BE2C (cell line): Measurements from ENCODE around the gene CLVS2.

Experiments used
- DNase-seq: peaks from one replicate; pipeline ENCODE4 v3.0.0-alpha.2; 2020
- H3K27me3 ChIP-seq: fragments of 250-450 bp; sonication (Bioruptor Pico); 2 replicates; pipeline ENCODE4 v1.5.1; 2020; ENCODE audit warnings: mild to moderate bottlenecking
- H3K36me3 ChIP-seq: fragments of 250-450 bp; sonication (Bioruptor Pico); 2 replicates; pipeline ENCODE4 v1.5.1; 2020; ENCODE audit warnings: mild to moderate bottlenecking
- H3K4me1 ChIP-seq: fragments of 250-450 bp; sonication (Bioruptor Pico); 2 replicates; pipeline ENCODE4 v1.5.1; 2020
- H3K4me3 ChIP-seq: 2 replicates; pipeline ENCODE4 v1.5.1; 2011; ENCODE audit warnings: low read depth, low read length
- H3K9me3 ChIP-seq: fragments of 250-450 bp; sonication (Bioruptor Pico); 2 replicates; pipeline ENCODE4 v1.5.1; 2020
- CTCF ChIP-seq: IDR thresholded peaks from 2 replicates; pipeline ENCODE4 v1.5.1; 2012; ENCODE audit warnings: mild to moderate bottlenecking, low read depth, low read length

The CLVS2 gene

GRCh38 chr6:123062670-123063069 lies 66.6 kb downstream of the CLVS2 start:
- no peak overlapping the region for H3K4me3 ChIP-seq
- no peak for DNase-seq
- no peak for TF ChIP-seq CTCF
- no peaks in the 10 kb centered on the region for H3K36me3 ChIP-seq
- no peaks in the 10 kb centered on the region for H3K4me1 ChIP-seq
- no peaks in the 10 kb centered on the region for H3K27me3 ChIP-seq
- no peaks in the 10 kb centered on the region for H3K9me3 ChIP-seq

- no peak for TF ChIP-seq CTCF
- Histone ChIP-seq H3K36me3 (no peaks in the 10 kb centered on the region), H3K4me1 (no peaks in the 10 kb centered on the region), H3K9me3 (no peaks in the 10 kb centered on the region), H3K27me3 (no peaks in the 10 kb centered on the region), H3K4me3 (no peak overlapping the region)
- DNase-seq = no peak
These were observed 68.0 kb downstream of the CLVS2 start for GRCh38 chr6:123064038-123064437.

- no peaks in the 10 kb centered on the region for H3K9me3 ChIP-seq
These were observed 78.6 kb downstream of the CLVS2 start for GRCh38 chr6:123074616-123075015.

GRCh38 chr6:123085403-123085802 lies 89.4 kb downstream of the CLVS2 start:
- TF ChIP-seq CTCF = no peak
- Histone ChIP-seq H3K9me3 (no peaks in the 10 kb centered on the region), H3K4me1 (no peaks in the 10 kb centered on the region), H3K36me3 (no peaks in the 10 kb centered on the region), H3K27me3 (no peaks in the 10 kb centered on the region), H3K4me3 (no peak overlapping the region)
- DNase-seq = no peak

More at GRCh38 chr6:123074616-123075015, 78.6 kb downstream of the CLVS2 start:
- H3K4me1 ChIP-seq = no peaks in the 10 kb centered on the region
- no peaks in the 10 kb centered on the region for H3K27me3 ChIP-seq
- no peak for DNase-seq
- no peak for TF ChIP-seq CTCF
- no peak overlapping the region for H3K4me3 ChIP-seq
- no peaks in the 10 kb centered on the region for H3K36me3 ChIP-seq

- Histone ChIP-seq H3K4me1 (no peaks in the 10 kb centered on the region), H3K4me3 (no peak overlapping the region), H3K9me3 (no peaks in the 10 kb centered on the region), H3K36me3 (no peaks in the 10 kb centered on the region), H3K27me3 (no peaks in the 10 kb centered on the region)
- TF ChIP-seq CTCF = no peak
- DNase-seq = no peak
These were observed 93.2 kb downstream of the CLVS2 start for GRCh38 chr6:123089226-123089625.

- no peaks in the 10 kb centered on the region for H3K9me3 ChIP-seq
- no peaks in the 10 kb centered on the region for H3K4me1 ChIP-seq
- H3K27me3 ChIP-seq = no peaks in the 10 kb centered on the region
- TF ChIP-seq CTCF = no peak
- no peaks in the 10 kb centered on the region for H3K36me3 ChIP-seq
- no peak overlapping the region for H3K4me3 ChIP-seq
- no peak for DNase-seq
These were observed 95.3 kb downstream of the CLVS2 start for GRCh38 chr6:123091091-123091895.
